Neutrophil (primary cell): Measurements from ENCODE around the gene DSP.

Experiments used
- H3K27ac ChIP-seq: fragments of 200-600 bp; sonication (generic); 2 replicates; pipeline ENCODE4 v1.5.1; 2016; ENCODE audit warnings: mild to moderate bottlenecking, moderate library complexity
- H3K27me3 ChIP-seq: fragments of 200-600 bp; sonication (generic); 2 replicates; pipeline ENCODE4 v1.6.0; 2016; ENCODE audit warnings: mild to moderate bottlenecking
- H3K36me3 ChIP-seq: fragments of 200-600 bp; sonication (generic); 2 replicates; pipeline ENCODE4 v1.5.1; 2017
- H3K4me1 ChIP-seq, 2 experiments: fragments of 200-600 bp in 1 of 2; sonication (generic) in 1 of 2; 1 replicate in 1 of 2; 2 replicates in 1 of 2; pipeline versions ENCODE4 v1.5.1 to v1.6.1; 2013 to 2016; ENCODE audit warnings: low read depth in 1 of 2, low read length in 1 of 2, mild to moderate bottlenecking in 1 of 2, moderate library complexity in 1 of 2; ENCODE audit not compliant: control insufficient read depth in 1 of 2, insufficient read depth in 1 of 2
- H3K4me3 ChIP-seq, 2 experiments: fragments of 200-600 bp in 1 of 2; sonication (generic) in 1 of 2; 1 replicate in 1 of 2; 2 replicates in 1 of 2; pipeline ENCODE4 v1.5.1; 2013 to 2016; ENCODE audit warnings: low read depth in 1 of 2, low read length in 1 of 2, mild to moderate bottlenecking in 1 of 2, moderate library complexity in 1 of 2
- H3K9me3 ChIP-seq: fragments of 200-600 bp; sonication (generic); 2 replicates; pipeline ENCODE4 v1.5.1; 2016
- TF ChIP-seq, protein P1 (sequence below): fragments of 200-600 bp; sonication (generic); IDR thresholded peaks from 2 replicates; pipeline ENCODE4 v1.5.1; 2016; ENCODE audit warnings: antibody characterized with exemption

DSP gene

DNA sequence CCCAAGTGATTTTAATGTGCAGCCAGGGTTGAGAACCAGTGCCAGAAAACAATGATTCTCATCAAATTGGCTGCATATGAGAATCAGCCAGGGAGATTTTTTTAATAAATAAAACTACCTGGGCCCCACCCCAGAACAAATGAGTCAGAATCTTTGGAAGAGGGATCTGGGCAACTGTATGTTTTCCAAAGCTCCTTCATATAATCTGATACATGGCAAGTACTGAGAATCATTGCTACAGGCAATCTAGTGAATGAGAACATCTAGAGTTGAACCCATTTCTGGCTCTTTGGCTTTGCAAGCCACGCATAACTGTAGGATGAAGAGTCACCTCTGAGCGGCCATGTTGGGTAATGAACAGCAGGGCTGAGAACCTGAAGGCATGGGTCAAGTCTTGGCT is 26.1 kb upstream of the DSP start:
- TF ChIP-seq, protein P1, sequence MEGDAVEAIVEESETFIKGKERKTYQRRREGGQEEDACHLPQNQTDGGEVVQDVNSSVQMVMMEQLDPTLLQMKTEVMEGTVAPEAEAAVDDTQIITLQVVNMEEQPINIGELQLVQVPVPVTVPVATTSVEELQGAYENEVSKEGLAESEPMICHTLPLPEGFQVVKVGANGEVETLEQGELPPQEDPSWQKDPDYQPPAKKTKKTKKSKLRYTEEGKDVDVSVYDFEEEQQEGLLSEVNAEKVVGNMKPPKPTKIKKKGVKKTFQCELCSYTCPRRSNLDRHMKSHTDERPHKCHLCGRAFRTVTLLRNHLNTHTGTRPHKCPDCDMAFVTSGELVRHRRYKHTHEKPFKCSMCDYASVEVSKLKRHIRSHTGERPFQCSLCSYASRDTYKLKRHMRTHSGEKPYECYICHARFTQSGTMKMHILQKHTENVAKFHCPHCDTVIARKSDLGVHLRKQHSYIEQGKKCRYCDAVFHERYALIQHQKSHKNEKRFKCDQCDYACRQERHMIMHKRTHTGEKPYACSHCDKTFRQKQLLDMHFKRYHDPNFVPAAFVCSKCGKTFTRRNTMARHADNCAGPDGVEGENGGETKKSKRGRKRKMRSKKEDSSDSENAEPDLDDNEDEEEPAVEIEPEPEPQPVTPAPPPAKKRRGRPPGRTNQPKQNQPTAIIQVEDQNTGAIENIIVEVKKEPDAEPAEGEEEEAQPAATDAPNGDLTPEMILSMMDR: no peak
- Histone ChIP-seq H3K36me3 (no peaks in the 10 kb centered on the region), H3K4me3 (no peak overlapping the region)

DNA sequence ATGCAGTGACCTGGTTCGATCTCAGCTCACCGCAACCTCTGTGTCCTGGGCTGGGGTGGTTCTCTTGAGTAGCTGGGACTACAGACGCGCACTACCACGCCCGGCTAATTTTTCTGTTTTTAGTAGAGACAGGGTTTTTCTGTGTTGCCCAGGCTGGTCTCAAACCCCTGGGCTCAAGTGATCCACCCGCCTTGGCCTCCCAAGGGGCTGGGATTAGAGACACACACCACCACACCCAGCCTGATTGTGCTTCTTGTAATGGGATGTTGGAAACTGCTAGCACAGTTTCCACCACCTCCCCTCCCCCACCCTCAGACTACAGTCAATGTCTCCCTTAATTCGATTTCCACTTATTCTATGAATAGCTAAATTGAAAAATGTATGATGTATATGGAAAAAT is 22.6 kb upstream of the DSP start:
- Histone ChIP-seq H3K27me3 (peaks cover 41% of the 10 kb centered on the region), H3K4me1 (no peaks in the 10 kb centered on the region), H3K4me3 (no peak overlapping the region), H3K27ac (no peak overlapping the region), H3K9me3 (no peaks in the 10 kb centered on the region), H3K36me3 (no peaks in the 10 kb centered on the region)
- TF ChIP-seq, protein P1: no peak

More for the DNA sequence above, 26.1 kb upstream of the DSP start:
- Histone ChIP-seq H3K9me3 (no peaks in the 10 kb centered on the region), H3K27ac (no peak overlapping the region), H3K4me1 (no peaks in the 10 kb centered on the region), H3K27me3 (peaks cover 43% of the 10 kb centered on the region)

DNA sequence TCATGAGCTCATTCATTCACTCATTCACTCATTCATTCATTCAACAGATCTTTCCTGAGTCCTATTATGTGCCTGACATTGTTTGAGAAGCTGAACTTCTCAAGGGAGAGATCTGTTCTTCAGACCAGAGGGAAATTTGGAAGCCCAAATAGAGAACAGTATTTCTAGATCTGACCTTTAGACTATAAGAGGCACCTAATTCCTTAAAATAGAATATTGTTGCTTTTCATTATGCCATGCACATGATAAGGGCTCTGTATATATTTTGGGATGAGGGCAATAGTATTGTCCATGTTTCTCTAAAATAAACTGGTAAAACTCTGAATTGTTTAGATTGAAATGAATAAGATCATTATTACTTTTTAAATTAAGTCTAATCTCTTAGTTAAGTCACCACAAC is 18.6 kb upstream of the DSP start:
- H3K9me3 ChIP-seq: no peaks in the 10 kb centered on the region
- H3K4me1 ChIP-seq: peaks cover 0 to 4% of the 10 kb centered on the region in 2 experiments
- TF ChIP-seq, protein P1: no peak
- H3K27ac ChIP-seq: no peak overlapping the region
- H3K4me3 ChIP-seq: no peak overlapping the region
- H3K36me3 ChIP-seq: no peaks in the 10 kb centered on the region
- H3K27me3 ChIP-seq: peaks cover 59% of the 10 kb centered on the region

DNA sequence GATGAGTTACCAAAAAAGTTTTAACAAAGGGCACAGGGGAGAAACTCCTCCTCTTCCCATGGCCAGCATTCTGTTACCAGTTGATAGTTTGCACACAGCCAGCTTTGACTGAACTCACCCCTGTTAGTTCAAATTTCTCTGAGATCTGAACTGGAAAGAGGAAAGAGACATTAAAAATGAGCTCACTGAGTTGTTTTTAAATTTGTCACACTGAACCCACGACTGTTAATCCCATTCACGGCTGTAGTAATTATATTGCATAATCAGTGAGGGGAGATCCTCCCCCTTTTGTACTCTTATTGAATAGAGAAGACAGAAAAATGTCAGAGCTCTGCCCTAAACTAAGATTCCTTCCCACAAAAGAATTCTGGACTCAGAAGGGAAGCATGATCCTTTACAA is 17.5 kb upstream of the DSP start:
- no peak overlapping the region for H3K4me3 ChIP-seq
- no peak overlapping the region for H3K27ac ChIP-seq
- TF ChIP-seq, protein P1: no peak
- no peaks in the 10 kb centered on the region for H3K36me3 ChIP-seq
- H3K27me3 ChIP-seq: peaks cover 69% of the 10 kb centered on the region
- H3K4me1 ChIP-seq: peaks cover 0 to 4% of the 10 kb centered on the region in 2 experiments
- H3K9me3 ChIP-seq: no peaks in the 10 kb centered on the region

DNA sequence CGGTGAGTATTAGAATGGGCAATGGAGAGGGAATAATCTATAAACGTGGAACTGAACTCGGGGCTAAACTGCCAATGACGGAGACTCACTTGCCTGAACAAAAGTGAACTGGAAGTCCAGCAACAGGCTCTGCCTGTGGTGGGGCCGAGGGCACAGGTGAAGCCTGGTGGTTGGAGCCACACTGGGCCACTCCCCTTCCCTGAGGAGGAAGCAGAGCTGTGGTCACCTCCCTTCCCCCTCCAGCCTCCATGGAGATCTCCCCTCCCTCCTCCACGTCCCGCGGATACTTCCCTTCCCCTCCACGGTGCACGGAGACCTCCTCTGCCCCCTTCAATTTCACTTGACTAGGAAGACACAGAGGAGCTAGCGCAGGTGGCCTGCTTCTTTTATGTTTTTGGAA is 14.7 kb upstream of the DSP start:
- TF ChIP-seq, protein P1: no peak
- no peak overlapping the region for H3K4me3 ChIP-seq
- H3K36me3 ChIP-seq: no peaks in the 10 kb centered on the region
- no peaks in the 10 kb centered on the region for H3K9me3 ChIP-seq
- peaks cover 75% of the 10 kb centered on the region for H3K27me3 ChIP-seq
- H3K4me1 ChIP-seq: peaks cover 0 to 4% of the 10 kb centered on the region in 2 experiments
- H3K27ac ChIP-seq: no peak overlapping the region

DNA sequence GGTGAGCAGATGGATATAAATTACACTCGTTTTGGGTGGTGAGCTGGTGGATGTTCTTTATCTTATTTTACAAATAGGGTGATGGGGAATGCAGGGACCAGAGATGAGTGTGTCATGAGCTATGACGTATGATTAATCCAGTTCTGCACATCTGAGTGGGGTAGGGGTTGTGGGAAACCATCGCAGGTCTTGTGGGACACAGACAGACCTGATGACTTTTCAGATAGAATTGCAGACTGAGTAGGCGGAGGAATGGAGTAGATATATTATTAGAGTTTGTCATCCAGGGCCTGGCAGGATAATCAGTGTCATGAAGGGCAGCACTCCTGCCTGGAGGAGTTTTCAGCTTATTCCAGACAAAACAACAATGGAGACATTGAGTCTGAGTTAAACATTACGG is 12.9 kb upstream of the DSP start:
- Histone ChIP-seq H3K36me3 (no peaks in the 10 kb centered on the region), H3K4me3 (no peak overlapping the region), H3K27ac (no peak overlapping the region), H3K27me3 (peaks cover 82% of the 10 kb centered on the region), H3K4me1 (peaks cover 0 to 4% of the 10 kb centered on the region in 2 experiments), H3K9me3 (no peaks in the 10 kb centered on the region)
- TF ChIP-seq, protein P1: no peak
